GM12878 (cell line): ENCODE data around the gene CHST2. TPM values are rescaled to one million over a fixed set of nuclear protein-coding genes. Genes with fewer than 3 reads are reported as not detected.

Experiments used
- ATAC-seq: fragments of 200-7000 bp; cut with Tn5 transposase; 3 replicates; pipeline ENCODE4 v1.9.1; 2020; ENCODE audit warnings: mild to moderate bottlenecking, moderate library complexity
- BruUV-seq: library from RNA; stranded (reverse); fragments of 400-500 nt; replicated peaks from 2 replicates; lab custom pipeline; 2021; lab: Mats Ljungman, UMichigan
- CTCF ChIA-PET: fragments of 300-600 bp; sonication (Branson Sonifier 250); formaldehyde crosslinking; extraction: SDS; loops from one replicate; lab custom pipeline; 2021; ENCODE audit warnings: inconsistent platforms; lab: Yijun Ruan, JAX
- POLR2A ChIA-PET: fragments of 350-600 bp; formaldehyde crosslinking; extraction: SDS; loops from one replicate; lab custom pipeline; 2021; ENCODE audit warnings: inconsistent platforms; lab: Charles Lee
- RAD21 ChIA-PET: fragments of 300-600 bp; sonication (Branson Sonifier 250); formaldehyde crosslinking; loops from one replicate; lab custom pipeline; 2023; ENCODE audit warnings: antibody characterized with exemption; ENCODE audit not compliant: unreplicated experiment; lab: Charles Lee
- SMC1A ChIA-PET: fragments of 300-600 bp; sonication (Branson Sonifier 250); formaldehyde crosslinking; loops from one replicate; lab custom pipeline; 2023; ENCODE audit not compliant: unreplicated experiment, uncharacterized antibody; lab: Charles Lee
- DNase-seq: peaks from one replicate; pipeline ENCODE4 v3.0.0-alpha.2; 2011; ENCODE audit warnings: low read depth, low spot score
- FAIRE-seq: peaks from 3 replicates; lab custom pipeline; 2011; peaks lifted over from hg19 to GRCh38; lab: Jason Lieb, UNC
- H2AFZ ChIP-seq: 2 replicates; pipeline ENCODE4 v1.6.0; 2011; ENCODE audit warnings: low read depth, low read length, control low read depth; ENCODE audit not compliant: control insufficient read depth
- H3K27ac ChIP-seq: 2 replicates; pipeline ENCODE4 v1.5.1; 2011; ENCODE audit warnings: control low read depth; ENCODE audit not compliant: control insufficient read depth, insufficient read depth
- H3K27me3 ChIP-seq, 2 experiments: replicated peaks in 1 of 2; 2 replicates each; pipeline versions ENCODE4 v1.6.0 to v1.6.1; 2011; ENCODE audit warnings: low read length in 1 of 2; ENCODE audit not compliant: control insufficient read depth in 2 of 2, insufficient read depth in 2 of 2
- H3K36me3 ChIP-seq, 2 experiments: 2 replicates each; pipeline ENCODE4 v1.5.1; 2011; ENCODE audit warnings: low read length in 1 of 2; ENCODE audit not compliant: control insufficient read depth in 2 of 2, insufficient read depth in 2 of 2
- H3K4me1 ChIP-seq: 2 replicates; pipeline ENCODE4 v1.6.1; 2011; ENCODE audit warnings: mild to moderate bottlenecking, low read length, moderate library complexity, mixed read lengths; ENCODE audit not compliant: control insufficient read depth, insufficient read depth
- H3K4me2 ChIP-seq: 2 replicates; pipeline ENCODE4 v1.6.0; 2011; ENCODE audit warnings: control low read depth; ENCODE audit not compliant: control insufficient read depth, insufficient read depth
- H3K4me3 ChIP-seq: fragments of 200-600 bp; sonication (generic); 2 replicates; pipeline ENCODE4 v1.5.1; 2016
- H3K79me2 ChIP-seq: 2 replicates; pipeline ENCODE4 v1.6.0; 2011; ENCODE audit warnings: low read length; ENCODE audit not compliant: control insufficient read depth, insufficient read depth
- H3K9ac ChIP-seq: 2 replicates; pipeline ENCODE4 v1.8.0; 2011; ENCODE audit warnings: low read length, control low read depth, mixed read lengths; ENCODE audit not compliant: control insufficient read depth, insufficient read depth
- H3K9me3 ChIP-seq: replicated peaks from 3 replicates; pipeline ENCODE4 v1.5.1; 2011; ENCODE audit warnings: mild to moderate bottlenecking, low read length; ENCODE audit not compliant: control insufficient read depth, insufficient read depth
- H4K20me1 ChIP-seq: 2 replicates; pipeline ENCODE4 v1.6.0; 2011; ENCODE audit not compliant: control insufficient read depth, insufficient read depth
- EED ChIP-seq: sonication (generic); IDR thresholded peaks from 2 replicates; pipeline ENCODE4 v1.6.1; 2016; ENCODE audit warnings: antibody characterized with exemption, low read depth
- ETV6 ChIP-seq, 2 experiments: fragments of 450-650 bp in 1 of 2; IDR thresholded peaks in 1 of 2; conservative IDR thresholded peaks in 1 of 2; 2 replicates each; pipeline ENCODE4 v1.6.1; 2014; ENCODE audit warnings: antibody characterized with exemption in 1 of 2, borderline replicate concordance in 1 of 2, low read depth in 1 of 2, mild to moderate bottlenecking in 1 of 2, moderate library complexity in 1 of 2
- NKRF ChIP-seq: fragments of 450-650 bp; conservative IDR thresholded peaks from 2 replicates; pipeline ENCODE4 v1.6.1; 2017; ENCODE audit warnings: mild to moderate bottlenecking, moderate library complexity
- NR2F1 ChIP-seq: fragments of 450-650 bp; conservative IDR thresholded peaks from 2 replicates; pipeline ENCODE4 v1.6.1; 2017; ENCODE audit warnings: mild to moderate bottlenecking
- SPI1 ChIP-seq: IDR thresholded peaks from 2 replicates; pipeline ENCODE4 v1.6.1; 2011; ENCODE audit warnings: low read depth, mild to moderate bottlenecking, low read length, moderate library complexity, borderline replicate concordance; ENCODE audit not compliant: insufficient read depth
- WGBS: methylation state at CpG from one replicate; pipeline ENCODE4 v1.1.6; 2016; ENCODE audit warnings: low lambda C conversion rate; ENCODE audit not compliant: insufficient replicate concordance, insufficient coverage; ENCODE audit errors: missing lambda C conversion rate; 5-methylcytosine and 5-hydroxymethylcytosine counted together
- in situ Hi-C: fragments of 300-500 bp; cut with MboI; formaldehyde crosslinking; loops from 9 replicates; pipeline ENCODE4 v1.14.3; 2018; ENCODE audit warnings: mixed read lengths
- intact Hi-C: fragments of 100-400 bp; cut with micrococcal nuclease; formaldehyde crosslinking; loops from one replicate; pipeline ENCODE4 v1.14.2; 2022; ENCODE audit not compliant: unreplicated experiment
- polyA plus RNA-seq, 11 experiments: library from polyadenylated mRNA; depleted of rRNA in 4 of 11; unstranded in 6 of 11; stranded (reverse) in 5 of 11; fragments of >200 nt; fragmentation: Nextera tagmentation in 4 of 11; fragmentation: Illumina TruSeq in 1 of 11; extraction: Ambion mirVana in 4 of 11; extraction: Trizol in 1 of 11; gene quantifications; 1 replicate in 1 of 11; 2 replicates in 10 of 11; pipeline versions ENCODE4 v1.2.1 to v1.2.3, GENCODE V29; 2011 to 2016; ENCODE audit warnings: inconsistent platforms in 2 of 11, missing spikeins in 2 of 11, low read depth in 1 of 11
- total RNA-seq, 4 experiments: library from RNA; depleted of rRNA in 3 of 4; stranded (reverse); fragments of >200 nt in 3 of 4; fragmentation: Illumina TruSeq in 1 of 4; extraction: Trizol in 1 of 4; gene quantifications; 2 replicates each; pipeline versions ENCODE4 v1.2.1 to v1.2.3, GENCODE V29; 2013 to 2021

CHST2 gene
- total and polyA plus RNA-seq, 10 of the 15 experiments (the other 5 are each of a cell fraction or from before 2014, with no cell fraction given), result 1.6 to 37.2 (median 8.8) TPM

- no peak overlapping the region for H3K9ac ChIP-seq
- ATAC-seq (peak; percentile 36), DNase-seq (no peak), FAIRE-seq (no peak)
- CTCF ChIA-PET, result interaction anchor here (0.9 kb wide), 1 partner anchor 546 kb away, joined by 3 read pairs; no protein-coding TSS in a partner anchor
- BruUV-seq, result no TSS peak
- POLR2A ChIA-PET, result no interaction called here
- no peaks in the 10 kb centered on the region for H3K9me3 ChIP-seq
- peaks cover 13% of the 10 kb centered on the region for H3K79me2 ChIP-seq
- H2AFZ ChIP-seq, result no peak overlapping the region
- H3K27ac ChIP-seq, result no peak overlapping the region
- H3K4me3 ChIP-seq, result no peak overlapping the region
- RAD21 ChIA-PET, result interaction anchor here (1.4 to 1.7 kb wide), 2 partner anchors 36 to 79 kb away, joined by 4 read pairs; no protein-coding TSS in a partner anchor
- no peaks in the 10 kb centered on the region for H4K20me1 ChIP-seq
- no peaks in the 10 kb centered on the region for H3K36me3 ChIP-seq
- intact Hi-C loops (loop anchor here (10.0 kb wide), 1 partner anchor 406 kb away; no protein-coding TSS in a partner anchor), in situ Hi-C loops (no loop called here)
- no peaks in the 10 kb centered on the region for H3K27me3 ChIP-seq
- no peak for TF ChIP-seq EED
- no peak for TF ChIP-seq ETV6 (conservative IDR thresholded peaks at IDR 0.05 in 1 of 2, IDR thresholded peaks at IDR 0.05 in 1 of 2; ENCODE audit: borderline replicate concordance in 1 of 2, low read depth in 1 of 2)
- 0 out of 2 replicates have a peak, but pooled peaks have one; percentile 17 for TF ChIP-seq NR2F1
- 0 out of 2 replicates have a peak, but pooled peaks have one; percentile 4 for TF ChIP-seq SPI1
- no peak for TF ChIP-seq NKRF
- H3K4me2 ChIP-seq, result peak overlapping the region; percentile 26
- 75% methylated on average over 5 of the region's 5 CpGs for WGBS
- SMC1A ChIA-PET, result interaction anchor here (0.6 to 1.7 kb wide), 8 partner anchors 11 to 546 kb away, joined by 3 to 4 read pairs (median 3); no protein-coding TSS in a partner anchor
- H3K4me1 ChIP-seq, result peaks cover 15% of the 10 kb centered on the region
Measured at GRCh38 chr3:143128227-143128955, 8.8 kb downstream of the CHST2 start.
